DOHH2 (cell line): Measurements from ENCODE around the gene SLC19A1.

Experiments used
- CTCF ChIP-seq: fragments of 200-600 bp; sonication (generic); IDR thresholded peaks from one replicate; pipeline ENCODE4 v1.5.1; 2014; ENCODE audit warnings: antibody characterized with exemption, mild to moderate bottlenecking, low read depth, low read length; ENCODE audit not compliant: poor library complexity, severe bottlenecking
- EZH2phosphoT487 ChIP-seq: fragments of 200-600 bp; sonication (generic); IDR thresholded peaks from 2 replicates; pipeline ENCODE4 v1.6.1; 2017; ENCODE audit warnings: borderline replicate concordance, mild to moderate bottlenecking, antibody characterized with exemption, low read length, moderate library complexity, mixed read lengths

- no peak for TF ChIP-seq CTCF
- TF ChIP-seq EZH2phosphoT487 = no peak
These were observed 42.5 kb upstream of the SLC19A1 start for GRCh38 chr21:45584786-45585185.
